A549 (cell line): ENCODE results near the gene ARIH1. TPM values are rescaled to one million over a fixed set of nuclear protein-coding genes. Genes with fewer than 3 reads are reported as not detected.

Experiments
- ATAC-seq, 2 experiments: fragments of 200-7000 bp in 1 of 2; fragments of >200 bp in 1 of 2; cut with Nextera tagmentation in 1 of 2; cut with Tn5 transposase in 1 of 2; 3 replicates each; pipeline versions ENCODE4 v1.8.0 to v1.9.1; 2018 to 2020; ENCODE audit warnings: mild to moderate bottlenecking in 1 of 2, moderate library complexity in 1 of 2
- CTCF ChIA-PET: fragments of 300-600 bp; sonication (Branson Sonifier 250); formaldehyde crosslinking; extraction: SDS; loops from one replicate; lab custom pipeline; 2021; ENCODE audit warnings: antibody characterized with exemption, inconsistent platforms; lab: Yijun Ruan, JAX
- POLR2A ChIA-PET: fragments of 350-600 bp; formaldehyde crosslinking; extraction: SDS; loops from one replicate; lab custom pipeline; 2021; ENCODE audit warnings: antibody characterized with exemption, inconsistent platforms; lab: Yijun Ruan, JAX
- DNase-seq, 2 experiments: peaks; one replicate each; pipeline versions ENCODE4 v3.0.0 to v3.0.0-alpha.2; 2011 to 2016; ENCODE audit warnings: low read depth in 1 of 2, low spot score in 1 of 2
- FAIRE-seq: peaks from 2 replicates; lab custom pipeline; 2011; peaks lifted over from hg19 to GRCh38; lab: Jason Lieb, UNC
- H3K27ac ChIP-seq, 2 experiments: fragments of >200 bp; sonication (Bioruptor Twin); formaldehyde crosslinking; 3 replicates each; pipeline ENCODE4 v1.5.1; 2016 to 2017
- H3K4me1 ChIP-seq: fragments of >200 bp; sonication (Bioruptor Twin); formaldehyde crosslinking; 3 replicates; pipeline ENCODE4 v1.6.1; 2016
- H3K4me2 ChIP-seq: fragments of >200 bp; sonication (Bioruptor Twin); formaldehyde crosslinking; 3 replicates; pipeline ENCODE4 v1.6.1; 2016
- H3K4me3 ChIP-seq: fragments of >200 bp; sonication (Bioruptor Twin); formaldehyde crosslinking; 3 replicates; pipeline ENCODE4 v1.5.1; 2016
- H3K9me3 ChIP-seq: fragments of >200 bp; sonication (Bioruptor Twin); formaldehyde crosslinking; 3 replicates; pipeline ENCODE4 v1.6.1; 2016
- ATOH8 ChIP-seq: fragments of 250-450 bp; sonication (Bioruptor Pico); IDR thresholded peaks from 2 replicates; pipeline ENCODE4 v1.5.0; 2020; ENCODE audit warnings: low read depth, mild to moderate bottlenecking, moderate library complexity
- CBX2 ChIP-seq: fragments of 200-600 bp; sonication (generic); IDR thresholded peaks from 2 replicates; pipeline ENCODE4 v1.6.1; 2016; ENCODE audit warnings: low read depth, mild to moderate bottlenecking, borderline replicate concordance
- CEBPB ChIP-seq, 2 experiments: fragments of >200 bp in 1 of 2; sonication (Bioruptor Twin) in 1 of 2; formaldehyde crosslinking in 1 of 2; IDR thresholded peaks; 2 replicates each; pipeline ENCODE4 v1.6.1; 2012 to 2016
- E2F6 ChIP-seq: IDR thresholded peaks from 2 replicates; pipeline ENCODE4 v1.6.1; 2012; ENCODE audit warnings: low read depth, borderline replicate concordance
- FOSB ChIP-seq: fragments of 250-450 bp; sonication (Bioruptor Pico); IDR thresholded peaks from 2 replicates; pipeline ENCODE4 v1.5.0; 2020; ENCODE audit warnings: mild to moderate bottlenecking, moderate library complexity
- FOXS1 ChIP-seq: fragments of 250-450 bp; sonication (Bioruptor Pico); IDR thresholded peaks from 2 replicates; pipeline ENCODE4 v1.5.0; 2020; ENCODE audit warnings: mild to moderate bottlenecking, moderate library complexity
- GATA3 ChIP-seq: IDR thresholded peaks from 2 replicates; pipeline ENCODE4 v1.6.1; 2012; ENCODE audit warnings: borderline replicate concordance
- HDAC2 ChIP-seq: fragments of 200-600 bp; sonication (generic); IDR thresholded peaks from 2 replicates; pipeline ENCODE4 v1.6.1; 2016
- HES2 ChIP-seq: fragments of >200 bp; sonication (Bioruptor Twin); formaldehyde crosslinking; IDR thresholded peaks from 2 replicates; pipeline ENCODE4 v1.6.1; 2016
- HMGXB4 ChIP-seq: fragments of 250-450 bp; sonication (Bioruptor Pico); IDR thresholded peaks from 2 replicates; pipeline ENCODE4 v1.5.0; 2021; ENCODE audit warnings: mild to moderate bottlenecking, moderate library complexity, borderline replicate concordance
- HOXA7 ChIP-seq: fragments of 250-450 bp; sonication (Bioruptor Pico); IDR thresholded peaks from 2 replicates; pipeline ENCODE4 v1.5.0; 2020; ENCODE audit warnings: mild to moderate bottlenecking, moderate library complexity
- HOXB5 ChIP-seq: fragments of 250-450 bp; sonication (Bioruptor Pico); IDR thresholded peaks from 2 replicates; pipeline ENCODE4 v1.5.0; 2020; ENCODE audit warnings: mild to moderate bottlenecking, moderate library complexity
- JUN ChIP-seq, 2 experiments: fragments of >200 bp; sonication (Bioruptor Twin); formaldehyde crosslinking; IDR thresholded peaks; 2 replicates in 1 of 2; 3 replicates in 1 of 2; pipeline ENCODE4 v1.6.1; 2016 to 2017
- JUNB ChIP-seq: fragments of >200 bp; sonication (Bioruptor Twin); formaldehyde crosslinking; IDR thresholded peaks from 2 replicates; pipeline ENCODE4 v1.6.1; 2016
- KDM5A ChIP-seq: fragments of 200-600 bp; sonication (generic); IDR thresholded peaks from 2 replicates; pipeline ENCODE4 v1.6.1; 2016; ENCODE audit warnings: antibody characterized with exemption, mild to moderate bottlenecking
- MAFK ChIP-seq: fragments of 450-650 bp; IDR thresholded peaks from 2 replicates; pipeline ENCODE4 v1.6.1; 2014; ENCODE audit not compliant: partially characterized antibody
- MAZ ChIP-seq: fragments of 150-350 bp; IDR thresholded peaks from 2 replicates; pipeline ENCODE4 v1.6.1; 2014; ENCODE audit warnings: antibody characterized with exemption, low read depth, low read length, borderline replicate concordance
- NPAS2 ChIP-seq: fragments of 250-450 bp; sonication (Bioruptor Pico); IDR thresholded peaks from 2 replicates; pipeline ENCODE4 v1.8.0; 2022; ENCODE audit warnings: mild to moderate bottlenecking, moderate library complexity, borderline replicate concordance
- PHF8 ChIP-seq: fragments of 200-600 bp; sonication (generic); IDR thresholded peaks from 2 replicates; pipeline ENCODE4 v1.6.1; 2016; ENCODE audit warnings: low read depth, mild to moderate bottlenecking, antibody characterized with exemption, moderate library complexity, borderline replicate concordance
- POLR2A ChIP-seq: IDR thresholded peaks from 2 replicates; pipeline ENCODE4 v1.6.1; 2012; ENCODE audit warnings: mild to moderate bottlenecking, low read length
- RARB ChIP-seq: fragments of 250-450 bp; sonication (Bioruptor Pico); IDR thresholded peaks from 2 replicates; pipeline ENCODE4 v1.8.0; 2021; ENCODE audit warnings: mild to moderate bottlenecking, moderate library complexity
- REST ChIP-seq: fragments of 200-600 bp; sonication (generic); IDR thresholded peaks from 2 replicates; pipeline ENCODE4 v1.6.1; 2016; ENCODE audit warnings: antibody characterized with exemption, mild to moderate bottlenecking, moderate library complexity
- RFX5 ChIP-seq: fragments of 450-650 bp; IDR thresholded peaks from 2 replicates; pipeline ENCODE4 v1.7.1; 2014; ENCODE audit warnings: antibody characterized with exemption, mild to moderate bottlenecking, moderate library complexity
- SMC3 ChIP-seq: fragments of >200 bp; sonication (Bioruptor Twin); formaldehyde crosslinking; IDR thresholded peaks from 3 replicates; pipeline ENCODE4 v1.6.1; 2018; ENCODE audit warnings: inconsistent platforms
- TP53 ChIP-seq: fragments of 250-450 bp; sonication (Bioruptor Pico); IDR thresholded peaks from 2 replicates; pipeline ENCODE4 v1.5.0; 2021; ENCODE audit warnings: mild to moderate bottlenecking, moderate library complexity
- ZNF302 ChIP-seq: fragments of 250-450 bp; sonication (Bioruptor Pico); IDR thresholded peaks from 2 replicates; pipeline ENCODE4 v1.9.0; 2021; ENCODE audit warnings: inconsistent platforms, mild to moderate bottlenecking, moderate library complexity
- WGBS: methylation state at CpG from one replicate; pipeline ENCODE4 v1.1.6; 2017; ENCODE audit errors: missing lambda C conversion rate; 5-methylcytosine and 5-hydroxymethylcytosine counted together
- polyA plus RNA-seq, 4 experiments: library from polyadenylated mRNA; depleted of rRNA in 3 of 4; stranded (reverse); fragments of >200 nt; fragmentation: RNase III in 1 of 4; extraction: RNeasy Plus Mini Kit Qiagen cat#74134 plus additional on column Dnase treatment in 1 of 4; gene quantifications; 2 replicates in 3 of 4; 3 replicates in 1 of 4; pipeline ENCODE4 v1.2.3, GENCODE V29; 2011 to 2017
- TF ChIP-seq, protein P1 (sequence below): fragments of 150-350 bp; IDR thresholded peaks from 2 replicates; pipeline ENCODE4 v1.6.1; 2014; ENCODE audit warnings: low read depth, mild to moderate bottlenecking, low read length

ARIH1 gene
- polyA plus RNA-seq, 2 of the 4 experiments (the other 2 are of a cell fraction): 92.6 to 127 TPM

GRCh38 chr15:72579814-72580213, 105.7 kb downstream of the ARIH1 start:
- POLR2A ChIA-PET: no interaction called here
- Histone ChIP-seq H3K9me3 (peaks cover 10% of the 10 kb centered on the region), H3K27ac (no peak overlapping the region), H3K4me2 (no peak overlapping the region), H3K4me3 (no peak overlapping the region), H3K4me1 (no peaks in the 10 kb centered on the region)
- 92% methylated on average over 3 of the region's 3 CpGs for WGBS
- CTCF ChIA-PET: no interaction called here
- ATAC-seq: no peak
- no peak for DNase-seq
- TF ChIP-seq TP53 (no peak), FOXS1 (CRISPR knock-in tag) (no peak), NPAS2 (CRISPR knock-in tag) (no peak), KDM5A (no peak), HDAC2 (no peak), ATOH8 (CRISPR knock-in tag) (no peak), FOSB (CRISPR knock-in tag) (no peak), REST (no peak), MAFK (no peak), MAZ (no peak), HOXB5 (no peak), E2F6 (no peak), RARB (CRISPR knock-in tag) (no peak), POLR2A (no peak)
- no peak for FAIRE-seq

DNA sequence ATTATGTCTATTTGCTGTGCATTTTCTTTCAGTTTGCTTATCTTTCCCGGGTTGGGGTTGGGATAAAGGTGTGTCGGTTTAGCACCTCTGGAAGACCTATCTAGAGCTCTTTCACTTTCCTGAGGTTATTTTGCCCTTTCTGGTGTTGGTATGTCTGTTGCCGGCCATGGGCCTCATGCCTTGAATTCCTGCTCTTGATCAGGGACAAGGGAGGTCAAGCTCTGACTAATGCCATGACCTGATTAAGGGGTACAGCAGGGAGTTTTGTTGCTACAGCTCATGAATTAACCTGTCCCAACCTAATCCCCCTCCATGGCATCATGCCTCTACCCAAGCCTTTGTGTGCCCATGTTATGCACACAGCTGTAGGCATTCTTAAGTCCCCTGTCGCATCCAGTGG, 109.9 kb downstream of the ARIH1 start:
- H3K4me2 ChIP-seq: no peak overlapping the region
- H3K4me3 ChIP-seq: no peak overlapping the region
- FAIRE-seq (no peak), DNase-seq (no peak), ATAC-seq (no peak; a peak in 1 of 6 replicates)
- no peaks in the 10 kb centered on the region for H3K4me1 ChIP-seq
- 88% methylated on average over 4 of the region's 4 CpGs for WGBS
- H3K27ac ChIP-seq: no peak overlapping the region
- CTCF ChIA-PET: interaction anchor here (0.6 to 1.7 kb wide), 4 partner anchors 11 to 200 kb away, joined by 4 to 6 read pairs (median 4); no protein-coding TSS in a partner anchor
- TF ChIP-seq HES2: no peak
- TF ChIP-seq ATOH8 (CRISPR knock-in tag): no peak
- no peak for TF ChIP-seq ZNF302 (CRISPR knock-in tag)
- no peak for TF ChIP-seq FOXS1 (CRISPR knock-in tag)
- no peak for TF ChIP-seq RFX5
- no peak for TF ChIP-seq TP53
- no peak for TF ChIP-seq KDM5A
- no peak for TF ChIP-seq CEBPB (IDR thresholded peaks at IDR 0.05)
- TF ChIP-seq CBX2: no peak
- TF ChIP-seq HOXA7: no peak
- no peak for TF ChIP-seq GATA3
- no peak for TF ChIP-seq JUN (IDR thresholded peaks at IDR 0.05)
- no peak for TF ChIP-seq JUNB
- TF ChIP-seq E2F6: no peak
- no peak for TF ChIP-seq PHF8
- no peak for TF ChIP-seq POLR2A
- TF ChIP-seq, protein P1, sequence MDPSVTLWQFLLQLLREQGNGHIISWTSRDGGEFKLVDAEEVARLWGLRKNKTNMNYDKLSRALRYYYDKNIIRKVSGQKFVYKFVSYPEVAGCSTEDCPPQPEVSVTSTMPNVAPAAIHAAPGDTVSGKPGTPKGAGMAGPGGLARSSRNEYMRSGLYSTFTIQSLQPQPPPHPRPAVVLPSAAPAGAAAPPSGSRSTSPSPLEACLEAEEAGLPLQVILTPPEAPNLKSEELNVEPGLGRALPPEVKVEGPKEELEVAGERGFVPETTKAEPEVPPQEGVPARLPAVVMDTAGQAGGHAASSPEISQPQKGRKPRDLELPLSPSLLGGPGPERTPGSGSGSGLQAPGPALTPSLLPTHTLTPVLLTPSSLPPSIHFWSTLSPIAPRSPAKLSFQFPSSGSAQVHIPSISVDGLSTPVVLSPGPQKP: no peak
- TF ChIP-seq SMC3: no peak
- TF ChIP-seq HDAC2: no peak
- TF ChIP-seq HMGXB4 (CRISPR knock-in tag): no peak
- POLR2A ChIA-PET: no interaction called here
- peaks cover 5% of the 10 kb centered on the region for H3K9me3 ChIP-seq
